ENCODE measurements around the gene RELB. TPM values are rescaled to one million over a fixed set of nuclear protein-coding genes. Genes with fewer than 3 reads are reported as not detected.

RELB gene
- total and polyA plus RNA-seq, 9 of the 15 experiments (the other 6 are each of a cell fraction or from before 2014, with no cell fraction given), result 0.15 to 1.1 (median 0.28) TPM; not detected in 2

GRCh38 chr19:45049073-45049736 lies 47.9 kb downstream of the RELB start:
- Histone ChIP-seq H3K4me2 (ENCODE audit: insufficient read depth, low read length) (no peak overlapping the region), H3K27ac (ENCODE audit: extremely low read depth, low read depth, low read length) (no peak overlapping the region; the same call in 2 of the 3 replicates), H3K27me3 (ENCODE audit: control insufficient read depth in 2 of 2, insufficient read depth in 2 of 2, low read length in 2 of 2) (no peaks in the 10 kb centered on the region), H3K9me1 (ENCODE audit: control insufficient read depth, insufficient read depth, low read length) (peaks cover 7% of the 10 kb centered on the region), H3K79me2 (ENCODE audit: control insufficient read depth, insufficient read depth, low read length) (peaks cover 67% of the 10 kb centered on the region), H3K36me3 (ENCODE audit: control insufficient read depth, insufficient read depth, low read length) (peaks cover 76% of the 10 kb centered on the region), H2AFZ (ENCODE audit: low read depth, low read length) (no peak overlapping the region), H3K9ac (ENCODE audit: insufficient read depth in 1 of 2, low read depth in 2 of 2, low read length in 2 of 2) (peak overlapping the region in 1 of 2 experiments; percentile 80; a peak in 2 of 4 replicates), H4K20me1 (replicated peaks; ENCODE audit: control insufficient read depth, insufficient read depth, low read length) (peaks cover 28% of the 10 kb centered on the region), H3K4me3 (no peak overlapping the region), H3K9me3 (replicated peaks; ENCODE audit: control insufficient read depth, insufficient read depth, low read depth, low read length) (no peaks in the 10 kb centered on the region), H3K4me1 (replicated peaks in 1 of 2; ENCODE audit: control insufficient read depth in 2 of 2, insufficient read depth in 2 of 2, low read length in 2 of 2) (peaks cover 3 to 8% of the 10 kb centered on the region in 2 experiments; a peak in 3 of 5 replicates)
- DNase-seq (ENCODE audit: extremely low read depth in 1 of 4, low spot score in 3 of 4) (no peak), ATAC-seq (peak; percentile 60), FAIRE-seq (no peak)
- intact Hi-C loops (cut with micrococcal nuclease), result no loop called here
- CTCF ChIA-PET (ENCODE audit: low intra/inter-chr PET ratio), result no interaction called here
- TF ChIP-seq ZBTB33 (CRISPR knock-in tag; IDR thresholded peaks at IDR 0.05) (no peak), ZNF12 (CRISPR knock-in tag; IDR thresholded peaks at IDR 0.05) (no peak), TCF15 (CRISPR knock-in tag; IDR thresholded peaks at IDR 0.05) (no peak), PTRF (tag; IDR thresholded peaks at IDR 0.05) (no peak), EP300 (IDR thresholded peaks at IDR 0.05; ENCODE audit: low read length) (no peak), NFE2 (IDR thresholded peaks at IDR 0.05; ENCODE audit: low read depth) (peak; percentile 13; the same call in 1 of the 2 replicates), FOXP1 (CRISPR knock-in tag; IDR thresholded peaks at IDR 0.05) (no peak)
- WGBS (ENCODE audit: insufficient coverage, low coverage, missing lambda C conversion rate), result 82% methylated on average over 6 of the region's 8 CpGs
- in situ Hi-C loops (cut with MboI), result no loop called here
- POLR2A ChIA-PET, result interaction anchor here (0.9 to 1.7 kb wide), 6 partner anchors 8 to 296 kb away, joined by 3 to 9 read pairs (median 4); partner anchors contain the start of gene CLASRP
- no TSS peak for BruUV-seq (replicated peaks)

All from K562 (cell line).